ENCODE measurements around the gene CEP112. TPM values are rescaled to one million over a fixed set of nuclear protein-coding genes. Genes with fewer than 3 reads are reported as not detected.

Gene CEP112
- total RNA-seq, 1 experiment from 2014 or later = 6.1 TPM

- TF ChIP-seq, protein P1, sequence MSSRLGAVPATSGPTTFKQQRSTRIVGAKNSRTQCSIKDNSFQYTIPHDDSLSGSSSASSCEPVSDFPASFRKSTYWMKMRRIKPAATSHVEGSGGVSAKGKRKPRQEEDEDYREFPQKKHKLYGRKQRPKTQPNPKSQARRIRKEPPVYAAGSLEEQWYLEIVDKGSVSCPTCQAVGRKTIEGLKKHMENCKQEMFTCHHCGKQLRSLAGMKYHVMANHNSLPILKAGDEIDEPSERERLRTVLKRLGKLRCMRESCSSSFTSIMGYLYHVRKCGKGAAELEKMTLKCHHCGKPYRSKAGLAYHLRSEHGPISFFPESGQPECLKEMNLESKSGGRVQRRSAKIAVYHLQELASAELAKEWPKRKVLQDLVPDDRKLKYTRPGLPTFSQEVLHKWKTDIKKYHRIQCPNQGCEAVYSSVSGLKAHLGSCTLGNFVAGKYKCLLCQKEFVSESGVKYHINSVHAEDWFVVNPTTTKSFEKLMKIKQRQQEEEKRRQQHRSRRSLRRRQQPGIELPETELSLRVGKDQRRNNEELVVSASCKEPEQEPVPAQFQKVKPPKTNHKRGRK (CRISPR knock-in tag; IDR thresholded peaks at IDR 0.05; ENCODE audit: borderline replicate concordance) = no peak
- no peak for TF ChIP-seq NFE2L1 (CRISPR knock-in tag; IDR thresholded peaks at IDR 0.05)
- no peak for TF ChIP-seq FOXP1 (CRISPR knock-in tag; IDR thresholded peaks at IDR 0.05; ENCODE audit: borderline replicate concordance)
- TF ChIP-seq ZBTB21 (CRISPR knock-in tag; IDR thresholded peaks at IDR 0.05; ENCODE audit: borderline replicate concordance) = no peak
- no peak for TF ChIP-seq CREB1 (CRISPR knock-in tag; IDR thresholded peaks at IDR 0.05)
- TF ChIP-seq, protein P2, sequence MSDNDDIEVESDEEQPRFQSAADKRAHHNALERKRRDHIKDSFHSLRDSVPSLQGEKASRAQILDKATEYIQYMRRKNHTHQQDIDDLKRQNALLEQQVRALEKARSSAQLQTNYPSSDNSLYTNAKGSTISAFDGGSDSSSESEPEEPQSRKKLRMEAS (CRISPR knock-in tag; IDR thresholded peaks at IDR 0.05) = no peak
- no peak for TF ChIP-seq ZMAT4 (CRISPR knock-in tag; IDR thresholded peaks at IDR 0.05)
- TF ChIP-seq NFYB (CRISPR knock-in tag; conservative IDR thresholded peaks at IDR 0.05; ENCODE audit: low read depth) = no peak
Measured at GRCh38 chr17:65895969-65896368, 296.0 kb downstream of the CEP112 start (continued).

DNA sequence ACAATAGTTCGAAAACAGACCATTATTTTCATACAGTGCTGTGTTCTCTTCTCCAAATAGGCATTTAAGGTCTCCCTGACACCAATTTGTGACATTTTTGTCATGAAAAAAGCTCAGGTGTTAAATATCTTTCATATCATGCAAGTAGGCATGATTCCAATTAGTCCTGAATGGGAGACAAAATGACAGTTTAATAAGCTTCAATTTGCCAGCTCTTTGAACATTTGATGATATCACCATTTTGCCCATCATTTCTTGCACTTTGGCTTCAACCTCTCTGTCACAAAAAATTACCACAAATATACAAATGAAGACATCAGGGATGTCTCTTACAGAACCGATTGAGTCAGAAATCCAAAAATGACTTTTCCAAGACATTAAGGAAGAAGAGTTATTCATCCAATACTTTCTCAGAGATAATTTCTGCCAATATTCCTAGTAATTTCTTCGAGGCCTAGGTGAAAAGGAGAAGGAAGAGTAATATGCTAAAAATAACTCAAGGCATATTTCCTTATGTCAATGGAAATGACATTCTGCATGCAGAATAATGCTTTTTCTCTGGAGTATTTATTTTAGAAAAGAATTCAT is 298.1 kb downstream of the CEP112 start:
- ATAC-seq (no peak), DNase-seq (ENCODE audit: low spot score) (no peak)
- Mint-ChIP-seq H3K27ac (no peak overlapping the region), H3K4me3 (no peak overlapping the region), H3K27me3 (ENCODE audit: low read depth) (no peaks in the 10 kb centered on the region), H3K9me3 (no peaks in the 10 kb centered on the region), H3K4me1 (no peaks in the 10 kb centered on the region), H3K36me3 (no peaks in the 10 kb centered on the region)
- ChIA-PET POLR2A (no interaction called here), CTCF (no interaction called here)
- TF ChIP-seq ZMAT4 (CRISPR knock-in tag; IDR thresholded peaks at IDR 0.05) (no peak), ZNF138 (CRISPR knock-in tag; conservative IDR thresholded peaks at IDR 0.05) (no peak), FOXP4 (CRISPR knock-in tag; IDR thresholded peaks at IDR 0.05) (no peak), RORB (CRISPR knock-in tag; IDR thresholded peaks at IDR 0.05) (no peak), TEAD4 (CRISPR knock-in tag; IDR thresholded peaks at IDR 0.05) (no peak), RELA (CRISPR knock-in tag; IDR thresholded peaks at IDR 0.05; ENCODE audit: borderline replicate concordance) (no peak), EMX1 (CRISPR knock-in tag; IDR thresholded peaks at IDR 0.05) (no peak), OVOL2 (CRISPR knock-in tag; IDR thresholded peaks at IDR 0.05; ENCODE audit: borderline replicate concordance) (no peak), NFATC4 (CRISPR knock-in tag; IDR thresholded peaks at IDR 0.05) (no peak), TCF7 (CRISPR knock-in tag; IDR thresholded peaks at IDR 0.05; ENCODE audit: low read depth) (no peak), ZNF232 (CRISPR knock-in tag; IDR thresholded peaks at IDR 0.05) (no peak), SMAD3 (CRISPR knock-in tag; IDR thresholded peaks at IDR 0.05; ENCODE audit: borderline replicate concordance) (no peak), ZNF219 (CRISPR knock-in tag; IDR thresholded peaks at IDR 0.05; ENCODE audit: borderline replicate concordance) (no peak)
- TF ChIP-seq, protein P3, sequence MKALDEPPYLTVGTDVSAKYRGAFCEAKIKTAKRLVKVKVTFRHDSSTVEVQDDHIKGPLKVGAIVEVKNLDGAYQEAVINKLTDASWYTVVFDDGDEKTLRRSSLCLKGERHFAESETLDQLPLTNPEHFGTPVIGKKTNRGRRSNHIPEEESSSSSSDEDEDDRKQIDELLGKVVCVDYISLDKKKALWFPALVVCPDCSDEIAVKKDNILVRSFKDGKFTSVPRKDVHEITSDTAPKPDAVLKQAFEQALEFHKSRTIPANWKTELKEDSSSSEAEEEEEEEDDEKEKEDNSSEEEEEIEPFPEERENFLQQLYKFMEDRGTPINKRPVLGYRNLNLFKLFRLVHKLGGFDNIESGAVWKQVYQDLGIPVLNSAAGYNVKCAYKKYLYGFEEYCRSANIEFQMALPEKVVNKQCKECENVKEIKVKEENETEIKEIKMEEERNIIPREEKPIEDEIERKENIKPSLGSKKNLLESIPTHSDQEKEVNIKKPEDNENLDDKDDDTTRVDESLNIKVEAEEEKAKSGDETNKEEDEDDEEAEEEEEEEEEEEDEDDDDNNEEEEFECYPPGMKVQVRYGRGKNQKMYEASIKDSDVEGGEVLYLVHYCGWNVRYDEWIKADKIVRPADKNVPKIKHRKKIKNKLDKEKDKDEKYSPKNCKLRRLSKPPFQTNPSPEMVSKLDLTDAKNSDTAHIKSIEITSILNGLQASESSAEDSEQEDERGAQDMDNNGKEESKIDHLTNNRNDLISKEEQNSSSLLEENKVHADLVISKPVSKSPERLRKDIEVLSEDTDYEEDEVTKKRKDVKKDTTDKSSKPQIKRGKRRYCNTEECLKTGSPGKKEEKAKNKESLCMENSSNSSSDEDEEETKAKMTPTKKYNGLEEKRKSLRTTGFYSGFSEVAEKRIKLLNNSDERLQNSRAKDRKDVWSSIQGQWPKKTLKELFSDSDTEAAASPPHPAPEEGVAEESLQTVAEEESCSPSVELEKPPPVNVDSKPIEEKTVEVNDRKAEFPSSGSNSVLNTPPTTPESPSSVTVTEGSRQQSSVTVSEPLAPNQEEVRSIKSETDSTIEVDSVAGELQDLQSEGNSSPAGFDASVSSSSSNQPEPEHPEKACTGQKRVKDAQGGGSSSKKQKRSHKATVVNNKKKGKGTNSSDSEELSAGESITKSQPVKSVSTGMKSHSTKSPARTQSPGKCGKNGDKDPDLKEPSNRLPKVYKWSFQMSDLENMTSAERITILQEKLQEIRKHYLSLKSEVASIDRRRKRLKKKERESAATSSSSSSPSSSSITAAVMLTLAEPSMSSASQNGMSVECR (CRISPR knock-in tag; IDR thresholded peaks at IDR 0.05; ENCODE audit: borderline replicate concordance) = no peak

Measured in WTC11 (cell line).